GM12878 (cell line): Measurements from ENCODE around the gene ADCYAP1.

Experiments used
- CTCF ChIP-seq, 3 experiments: IDR thresholded peaks in 2 of 3; conservative IDR thresholded peaks in 1 of 3; 2 replicates each; pipeline ENCODE4 v1.5.1; 2011; ENCODE audit warnings: low read depth in 3 of 3, low read length in 3 of 3, mild to moderate bottlenecking in 3 of 3, control low read depth in 2 of 3, moderate library complexity in 2 of 3, inconsistent platforms in 1 of 3, mixed read lengths in 1 of 3; ENCODE audit not compliant: control insufficient read depth in 2 of 3, insufficient read depth in 1 of 3; ENCODE audit errors: extremely low read depth in 1 of 3
- ETV6 ChIP-seq, 2 experiments: fragments of 450-650 bp in 1 of 2; IDR thresholded peaks in 1 of 2; conservative IDR thresholded peaks in 1 of 2; 2 replicates each; pipeline ENCODE4 v1.6.1; 2014; ENCODE audit warnings: antibody characterized with exemption in 1 of 2, borderline replicate concordance in 1 of 2, low read depth in 1 of 2, mild to moderate bottlenecking in 1 of 2, moderate library complexity in 1 of 2
- FOS ChIP-seq: IDR thresholded peaks from 3 replicates; pipeline ENCODE4 v1.6.1; 2011; ENCODE audit warnings: borderline replicate concordance; ENCODE audit not compliant: insufficient read length; ENCODE audit errors: extremely low read depth
- PAX8 ChIP-seq: fragments of 450-650 bp; IDR thresholded peaks from 2 replicates; pipeline ENCODE4 v1.6.1; 2017; ENCODE audit warnings: mild to moderate bottlenecking, moderate library complexity
- POLR2A ChIP-seq: IDR thresholded peaks from 2 replicates; pipeline ENCODE4 v1.6.1; 2011; ENCODE audit warnings: low read depth, mild to moderate bottlenecking, low read length
- TCF3 ChIP-seq: IDR thresholded peaks from 2 replicates; pipeline ENCODE4 v1.6.1; 2012; ENCODE audit warnings: low read depth, mild to moderate bottlenecking, low read length, borderline replicate concordance; ENCODE audit not compliant: insufficient read depth
- ZBTB33 ChIP-seq: fragments of 450-650 bp; IDR thresholded peaks from 2 replicates; pipeline ENCODE4 v1.6.1; 2017; ENCODE audit warnings: mild to moderate bottlenecking

GRCh38 chr18:907115-907884, 2.6 kb downstream of the ADCYAP1 start:
- TF ChIP-seq ZBTB33 (no peak), POLR2A (no peak), PAX8 (no peak), ETV6 (conservative IDR thresholded peaks at IDR 0.05 in 1 of 2, IDR thresholded peaks at IDR 0.05 in 1 of 2; ENCODE audit: borderline replicate concordance in 1 of 2, low read depth in 1 of 2) (no peak), FOS (no peak), TCF3 (no peak), CTCF (IDR thresholded peaks at IDR 0.05 in 2 of 3, conservative IDR thresholded peaks at IDR 0.05 in 1 of 3; ENCODE audit: control insufficient read depth in 2 of 3, extremely low read depth in 1 of 3, insufficient read depth in 1 of 3, low read depth in 3 of 3, low read length in 3 of 3) (no peak)
